HG03103 (cell line): ENCODE data around the gene PCBP1.
"Not testable (repeated sequence)": the region's sequence is repeated elsewhere in the genome, so short reads cannot be mapped to it uniquely, and the experiment has no call there.

ENCODE experiments used
- ATAC-seq: cut with Tn5 transposase; IDR thresholded peaks from one replicate; pipeline ENCODE4 v1.9.1; 2021; ENCODE audit warnings: low read depth; ENCODE audit not compliant: unreplicated experiment

PCBP1 gene

DNA sequence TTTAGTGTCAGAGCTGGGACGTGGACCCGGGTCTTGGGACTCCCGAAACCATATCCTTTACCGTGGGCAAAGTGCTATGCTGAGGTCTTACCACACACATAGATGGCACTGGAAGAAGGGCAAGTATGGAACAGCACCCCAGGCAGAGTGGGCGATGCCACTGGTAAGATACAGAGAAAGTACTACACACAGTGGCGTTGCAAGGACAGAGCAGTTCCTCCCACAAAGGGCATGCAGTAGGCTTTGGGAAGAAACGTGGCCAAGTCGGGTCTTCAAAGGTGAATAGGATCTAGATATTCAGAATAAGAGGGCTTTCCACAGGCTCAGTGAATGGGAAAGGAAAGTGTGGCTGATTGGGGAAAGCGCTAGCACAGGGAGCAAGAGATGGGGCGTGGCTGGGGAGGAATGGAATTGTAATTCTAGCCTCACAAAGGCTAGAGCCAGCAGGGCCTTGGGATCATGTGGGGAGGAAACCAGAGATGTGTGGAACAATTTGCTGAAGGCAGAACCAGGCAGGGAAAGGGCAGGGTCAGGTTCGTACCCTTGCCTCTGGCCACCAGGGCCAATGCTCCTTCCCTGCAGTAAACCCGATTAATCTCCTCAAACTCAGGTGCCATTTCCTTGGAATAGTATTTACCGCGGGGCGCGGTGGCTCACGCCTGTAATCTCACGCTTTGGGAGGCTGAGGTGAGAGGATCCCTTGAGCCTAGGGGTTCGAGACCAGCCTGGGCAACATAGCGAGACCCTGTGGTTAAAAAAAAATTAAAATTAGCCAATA lies 36.0 kb downstream of the PCBP1 start:
- no peak for ATAC-seq

DNA sequence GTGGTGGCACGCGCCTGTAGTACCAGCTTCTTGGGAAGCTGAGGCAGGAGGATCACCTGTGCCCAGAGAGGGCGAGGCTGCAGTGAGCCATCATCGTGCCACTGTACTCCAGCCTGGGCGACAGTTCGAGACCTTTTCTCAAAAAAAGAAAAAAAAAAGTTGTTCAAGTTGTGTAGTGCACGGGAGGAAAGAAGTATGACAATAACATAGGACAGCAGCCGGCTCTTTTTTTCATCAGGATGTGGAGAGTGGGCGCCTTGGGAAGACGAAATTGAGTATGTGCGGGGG lies 36.5 kb downstream of the PCBP1 start:
- ATAC-seq: no peak

DNA sequence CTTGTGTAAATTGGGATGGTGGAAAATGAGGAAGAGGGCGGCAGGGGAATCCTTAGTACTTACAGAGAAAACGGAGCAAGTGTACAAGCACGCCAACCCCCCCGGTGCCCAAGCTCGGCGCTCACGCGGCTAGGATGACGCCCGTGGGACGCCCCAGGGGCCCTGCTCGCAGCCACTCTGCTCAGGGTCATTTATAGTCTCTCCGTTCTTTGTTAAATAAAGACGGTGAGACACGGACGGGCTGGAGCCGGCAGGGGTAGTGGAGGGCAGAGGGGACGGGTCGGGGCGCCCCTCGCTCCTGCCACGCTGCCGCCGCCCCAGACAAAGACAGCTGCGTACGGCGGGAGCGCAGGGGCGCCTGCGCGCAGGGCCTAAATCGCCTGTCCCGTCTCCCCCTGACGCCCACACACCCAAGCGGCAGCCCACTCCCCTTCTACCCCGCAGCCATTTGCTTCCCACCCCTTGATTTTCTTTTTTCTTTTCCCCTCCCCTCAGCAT lies 37.8 kb downstream of the PCBP1 start:
- no peak for ATAC-seq

DNA sequence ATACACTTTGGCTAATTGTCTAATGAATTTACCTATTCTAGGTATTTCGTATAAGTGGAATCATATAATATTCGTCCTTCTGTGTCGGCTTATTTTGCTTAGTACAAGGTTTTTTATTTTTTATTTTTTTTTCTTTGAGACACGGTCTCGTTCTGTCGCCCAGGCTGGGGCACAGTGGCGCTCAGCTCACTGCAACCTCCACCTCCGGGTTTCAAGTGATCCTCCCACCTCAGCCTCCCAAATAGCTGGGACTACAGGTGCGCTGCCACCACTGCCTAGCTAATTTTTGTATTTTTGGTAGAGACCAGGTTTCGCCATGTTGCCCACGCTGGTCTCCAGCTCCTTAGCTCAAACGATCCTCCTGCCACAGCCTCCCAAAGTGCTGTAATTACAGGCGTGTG lies 38.2 kb downstream of the PCBP1 start:
- no peak for ATAC-seq

DNA sequence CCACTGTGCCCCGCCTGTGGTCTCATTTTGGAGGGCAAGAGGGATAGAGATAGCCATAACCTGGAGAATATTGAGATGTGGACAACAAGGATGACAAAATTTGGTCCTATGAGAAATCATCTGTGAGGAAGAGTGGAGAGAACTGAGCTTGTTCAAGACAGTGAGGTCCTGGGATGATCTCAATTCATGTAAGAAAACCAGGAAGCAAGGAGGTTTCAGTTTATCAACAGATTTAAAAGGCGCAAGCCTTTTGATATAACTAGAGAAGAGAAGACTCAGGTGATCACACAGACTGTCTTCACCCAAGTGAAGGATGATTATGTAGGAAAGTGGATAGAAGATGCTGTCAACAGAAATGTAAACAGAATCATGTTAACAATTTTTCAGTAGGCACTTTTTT lies 39.1 kb downstream of the PCBP1 start:
- no peak for ATAC-seq

DNA sequence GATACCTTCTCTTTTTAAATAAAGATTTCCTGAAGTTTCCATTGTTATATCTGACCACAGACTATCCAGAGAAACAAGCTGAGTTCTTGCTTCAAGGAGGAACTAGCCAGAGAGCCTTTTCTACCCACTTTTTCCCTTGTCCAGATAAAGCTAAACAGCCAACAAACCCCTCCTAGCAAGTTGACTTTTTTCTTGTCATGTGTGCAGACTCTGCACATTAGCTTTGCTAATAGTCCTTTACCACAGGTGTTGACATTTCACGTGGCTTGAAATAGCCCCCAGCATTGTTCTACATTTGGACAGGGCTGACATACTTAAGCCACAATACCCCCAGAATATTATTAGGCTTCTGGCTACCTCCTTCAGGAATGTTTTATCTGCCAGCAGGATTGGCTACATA lies 40.7 kb downstream of the PCBP1 start:
- no peak for ATAC-seq

DNA sequence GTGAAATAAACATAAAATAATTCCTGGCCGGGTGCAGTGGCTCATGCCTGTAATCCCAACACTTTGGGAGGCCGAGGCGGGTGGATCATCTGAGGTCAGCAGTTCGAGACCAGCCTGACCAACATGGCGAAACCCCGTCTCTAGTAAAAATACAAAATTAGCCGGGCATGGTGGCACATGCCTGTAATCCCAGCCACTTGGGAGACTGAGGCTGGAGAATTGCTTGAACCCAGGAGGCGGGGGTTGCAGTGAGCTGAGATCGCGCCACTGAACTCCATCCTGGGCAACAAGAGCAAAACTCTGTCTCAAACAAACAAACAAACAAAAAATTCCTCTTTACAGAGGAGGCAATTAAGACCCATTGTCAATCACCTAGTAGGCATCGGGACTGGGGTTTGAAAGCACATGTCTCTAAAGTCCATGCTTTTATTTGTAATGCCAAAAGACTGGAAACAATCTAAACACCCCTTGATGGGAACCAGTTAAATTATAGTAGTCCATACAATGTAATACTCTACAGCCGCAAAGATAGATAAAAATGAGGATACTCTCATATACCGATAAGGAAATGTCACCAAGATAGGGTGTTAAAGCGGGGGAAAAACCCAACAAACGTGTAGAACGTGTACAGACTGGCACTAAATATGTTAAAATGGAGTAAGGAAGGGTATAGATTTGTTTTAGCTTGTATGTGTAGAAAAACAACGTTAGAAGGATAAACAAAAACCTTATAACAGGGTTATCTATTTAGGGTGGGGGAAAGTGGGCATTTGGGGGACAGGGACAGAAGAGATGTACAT lies 44.3 kb downstream of the PCBP1 start:
- not testable (repeated sequence) for ATAC-seq

DNA sequence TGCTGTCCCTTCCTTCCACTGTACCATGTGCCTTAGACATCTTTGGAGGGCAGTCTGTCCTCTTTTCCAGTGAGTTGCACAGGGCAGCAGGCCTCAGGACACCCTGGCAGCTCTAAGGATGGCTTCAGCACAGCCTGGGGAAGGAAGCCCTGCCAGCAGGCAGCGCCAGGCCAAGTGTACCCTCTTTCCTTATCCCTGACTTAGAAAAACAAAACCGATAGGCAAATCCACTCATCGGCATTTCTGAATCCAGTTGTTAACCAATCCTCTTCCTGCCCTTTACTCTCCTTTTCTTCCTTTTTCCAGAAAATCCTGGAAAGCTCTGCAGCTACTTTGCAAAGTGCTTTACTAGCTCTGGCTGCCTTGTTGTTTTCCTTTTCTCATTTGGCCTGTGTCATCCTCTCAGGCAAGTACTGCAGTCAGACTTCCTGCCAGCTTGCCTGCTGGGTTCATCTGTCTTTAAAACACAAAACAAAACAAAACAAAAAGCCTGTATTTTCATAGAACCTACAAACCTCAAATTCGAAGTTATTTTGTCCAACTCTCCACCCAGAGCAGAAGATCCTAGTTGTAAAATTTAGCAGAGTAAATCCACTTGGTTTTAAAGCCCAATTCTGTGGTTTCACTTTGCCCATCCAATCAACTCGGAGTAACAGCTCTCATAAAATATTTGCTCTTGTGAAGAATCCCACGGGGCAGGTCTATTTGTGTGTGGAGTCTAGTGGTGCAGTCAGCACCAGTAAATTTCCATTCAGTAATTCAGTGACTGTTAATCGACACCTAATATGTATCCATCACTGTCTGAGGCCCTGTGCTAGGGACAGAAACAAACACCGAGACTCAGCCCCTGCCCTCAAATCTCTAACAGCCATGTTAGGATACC lies 45.2 kb downstream of the PCBP1 start:
- ATAC-seq: peak; percentile 52

DNA sequence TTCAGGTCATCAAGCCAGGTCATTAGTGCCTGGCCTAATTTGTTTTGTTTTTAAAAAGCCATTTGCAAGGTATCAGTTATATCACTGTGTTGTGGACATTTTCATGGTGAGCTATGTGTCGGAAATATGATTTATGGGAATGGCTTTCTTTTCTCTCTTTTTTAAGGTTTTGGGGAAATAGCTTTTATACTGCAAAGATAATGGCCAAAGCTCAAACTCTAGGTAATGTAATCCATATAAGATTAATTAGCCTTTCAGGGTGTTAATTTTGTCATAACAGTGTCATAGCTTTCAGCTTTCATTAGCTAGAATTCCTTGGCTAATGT lies 45.8 kb downstream of the PCBP1 start:
- no peak for ATAC-seq

DNA sequence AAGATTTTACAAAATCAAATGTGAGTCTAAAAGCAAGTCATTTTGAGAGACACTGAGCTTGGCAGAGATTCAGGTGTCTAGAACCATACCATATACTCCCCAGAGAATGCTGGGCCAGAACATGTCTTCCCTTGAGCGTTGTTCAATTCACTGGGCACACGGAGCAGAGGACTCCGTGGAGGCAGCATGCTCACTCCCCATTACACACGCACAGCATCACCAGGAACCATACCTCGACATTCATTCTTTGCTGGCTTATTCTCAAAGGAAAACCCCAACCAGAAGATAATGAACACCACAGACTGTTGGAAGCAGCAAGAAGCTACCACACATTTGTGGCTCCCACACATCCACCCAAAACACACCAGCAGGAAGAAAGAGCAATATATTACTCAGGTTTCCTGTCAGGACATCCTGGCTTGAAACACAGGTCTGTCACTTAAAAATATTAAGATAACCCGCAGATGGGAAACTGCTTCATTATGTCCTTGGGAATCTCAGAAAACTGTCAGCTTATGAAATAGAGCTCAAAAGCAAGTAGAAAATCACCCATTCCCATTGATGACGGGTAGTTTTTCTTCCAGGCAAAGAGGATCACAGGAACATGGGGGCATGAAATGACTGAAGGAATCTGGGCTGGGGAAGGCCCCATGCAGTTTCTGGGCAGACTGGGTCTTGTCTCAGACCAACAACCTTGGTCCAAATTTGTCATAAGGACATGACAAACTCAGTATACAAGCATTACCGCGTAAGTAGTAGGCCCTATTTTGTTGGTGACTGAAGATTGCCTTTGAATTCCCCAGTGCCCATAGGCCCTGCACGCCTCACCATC lies 46.4 kb downstream of the PCBP1 start:
- ATAC-seq: no peak

DNA sequence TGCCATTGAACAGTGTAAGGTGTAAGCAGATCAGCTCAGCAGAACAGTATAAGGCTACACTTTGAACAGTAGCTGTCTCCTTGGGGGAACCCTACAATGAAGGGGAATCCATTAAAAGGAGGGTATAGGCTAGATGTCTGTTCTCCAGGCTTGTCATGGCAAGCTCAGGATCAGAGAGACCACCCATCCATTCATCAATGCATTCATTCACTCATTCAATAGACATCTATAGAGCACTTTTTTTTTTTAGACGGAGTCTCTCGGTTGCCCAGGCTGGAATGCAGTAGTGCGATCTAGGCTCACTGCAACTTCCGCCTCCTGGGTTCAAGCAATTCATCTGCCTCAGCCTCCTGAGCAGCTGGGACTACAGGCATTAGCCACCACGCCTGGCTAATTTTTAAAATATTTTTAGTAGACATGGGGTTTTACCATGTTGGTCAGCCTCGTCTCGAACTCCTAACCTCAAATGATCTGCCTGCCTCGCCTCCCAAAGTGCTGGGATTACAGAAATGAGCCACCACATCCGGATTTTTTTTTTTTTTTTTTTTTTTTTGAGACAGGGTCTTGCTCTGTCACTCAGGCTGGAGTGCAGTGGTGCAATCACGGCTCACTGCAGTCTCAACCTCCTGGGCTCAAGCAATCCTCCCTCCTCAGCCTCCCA lies 47.2 kb downstream of the PCBP1 start:
- not testable (repeated sequence) for ATAC-seq
